K562 (cell line): ENCODE measurements around the gene TESMIN. TPM values are rescaled to one million over a fixed set of nuclear protein-coding genes. Genes with fewer than 3 reads are reported as not detected.

Source experiments
- ATAC-seq: fragments of 200-7000 bp; cut with Tn5 transposase; 3 replicates; pipeline ENCODE4 v1.9.1; 2020; ENCODE audit warnings: moderate library complexity
- BruUV-seq: library from RNA; stranded (reverse); fragments of 400-500 nt; replicated peaks from 2 replicates; lab custom pipeline; 2021; lab: Mats Ljungman, UMichigan
- CTCF ChIA-PET: fragments of 300-600 bp; formaldehyde crosslinking; extraction: SDS; loops from one replicate; lab custom pipeline; 2021; ENCODE audit warnings: low intra/inter-chr PET ratio; lab: Yijun Ruan, JAX
- POLR2A ChIA-PET: fragments of 300-600, 350-650 bp; sonication (Branson Sonifier 250); formaldehyde crosslinking; extraction: SDS; loops from one replicate; lab custom pipeline; 2021; ENCODE audit warnings: antibody characterized with exemption, inconsistent platforms; lab: Yijun Ruan, JAX
- DNase-seq, 4 experiments: peaks; one replicate each; pipeline versions ENCODE4 v3.0.0 to v3.0.0-alpha.2; 2011 to 2018; ENCODE audit warnings: low spot score in 3 of 4, mixed read lengths in 3 of 4; ENCODE audit errors: extremely low read depth in 1 of 4
- FAIRE-seq: peaks from 2 replicates; lab custom pipeline; 2011; peaks lifted over from hg19 to GRCh38; lab: Jason Lieb, UNC
- H2AFZ ChIP-seq: 2 replicates; pipeline ENCODE4 v1.6.0; 2011; ENCODE audit warnings: low read depth, low read length, control low read depth, inconsistent platforms
- H3K27ac ChIP-seq: fragments of 200-600 bp; 3 replicates; pipeline ENCODE4 v1.8.0; 2011; ENCODE audit warnings: low read depth, mild to moderate bottlenecking, control low read depth, inconsistent platforms, low read length, moderate library complexity, mixed read lengths; ENCODE audit errors: extremely low read depth
- H3K27me3 ChIP-seq, 2 experiments: fragments of 300-600 bp in 1 of 2; 2 replicates in 1 of 2; 3 replicates in 1 of 2; pipeline versions ENCODE4 v1.6.0 to v1.8.0; 2011; ENCODE audit warnings: inconsistent platforms in 2 of 2, low read length in 2 of 2, mild to moderate bottlenecking in 1 of 2, mixed read lengths in 1 of 2, moderate library complexity in 1 of 2; ENCODE audit not compliant: control insufficient read depth in 2 of 2, insufficient read depth in 2 of 2
- H3K36me3 ChIP-seq: fragments of 300-600 bp; 3 replicates; pipeline ENCODE4 v1.8.0; 2011; ENCODE audit warnings: mild to moderate bottlenecking, low read length, inconsistent platforms; ENCODE audit not compliant: control insufficient read depth, insufficient read depth
- H3K4me1 ChIP-seq, 2 experiments: fragments of 200-600 bp in 1 of 2; replicated peaks in 1 of 2; 2 replicates in 1 of 2; 3 replicates in 1 of 2; pipeline versions ENCODE4 v1.5.1 to v1.8.0; 2011; ENCODE audit warnings: inconsistent platforms in 2 of 2, low read length in 2 of 2, mild to moderate bottlenecking in 1 of 2, mixed read lengths in 1 of 2, moderate library complexity in 1 of 2; ENCODE audit not compliant: control insufficient read depth in 2 of 2, insufficient read depth in 2 of 2
- H3K4me2 ChIP-seq: 2 replicates; pipeline ENCODE4 v1.6.1; 2011; ENCODE audit warnings: low read length, control low read depth, inconsistent platforms, mixed read lengths; ENCODE audit not compliant: insufficient read depth
- H3K4me3 ChIP-seq: fragments of 200-600 bp; sonication (generic), shearing (Covaris generic); 2 replicates; pipeline ENCODE4 v1.5.1; 2016; ENCODE audit warnings: control low read depth, inconsistent platforms
- H3K79me2 ChIP-seq: fragments of 200-600 bp; 3 replicates; pipeline ENCODE4 v1.8.0; 2011; ENCODE audit warnings: low read length, inconsistent platforms; ENCODE audit not compliant: control insufficient read depth, insufficient read depth
- H3K9ac ChIP-seq, 2 experiments: 2 replicates each; pipeline versions ENCODE4 v1.6.0 to v1.6.1; 2011; ENCODE audit warnings: low read depth in 2 of 2, low read length in 2 of 2, control low read depth in 1 of 2, inconsistent platforms in 1 of 2, mild to moderate bottlenecking in 1 of 2, mixed read lengths in 1 of 2; ENCODE audit not compliant: insufficient read depth in 1 of 2
- H3K9me1 ChIP-seq: one replicate; pipeline ENCODE4 v1.6.0; 2011; ENCODE audit warnings: inconsistent platforms, mild to moderate bottlenecking, low read length, moderate library complexity; ENCODE audit not compliant: control insufficient read depth, insufficient read depth
- H3K9me3 ChIP-seq: replicated peaks from 2 replicates; pipeline ENCODE4 v1.5.1; 2011; ENCODE audit warnings: low read depth, low read length, inconsistent platforms; ENCODE audit not compliant: control insufficient read depth, insufficient read depth
- H4K20me1 ChIP-seq: replicated peaks from 2 replicates; pipeline ENCODE4 v1.6.1; 2011; ENCODE audit warnings: low read length, inconsistent platforms, mixed read lengths; ENCODE audit not compliant: control insufficient read depth, insufficient read depth
- E2F3 ChIP-seq: fragments of 250-450 bp; sonication (Bioruptor Pico); IDR thresholded peaks from 2 replicates; pipeline ENCODE4 v1.4.0; 2020; ENCODE audit warnings: mild to moderate bottlenecking
- NFRKB ChIP-seq: fragments of 450-650 bp; IDR thresholded peaks from 2 replicates; pipeline ENCODE4 v1.6.1; 2016; ENCODE audit warnings: low read depth
- SPI1 ChIP-seq: IDR thresholded peaks from 2 replicates; pipeline ENCODE4 v1.6.1; 2011; ENCODE audit warnings: low read depth, low read length, control low read depth, borderline replicate concordance
- ZNF140 ChIP-seq: fragments of 250-450 bp; sonication (Bioruptor Pico); IDR thresholded peaks from 2 replicates; pipeline ENCODE4 v1.8.0; 2021; ENCODE audit warnings: moderate library complexity, mild to moderate bottlenecking, inconsistent platforms
- WGBS: fragments of 100-300 bp; shearing (Covaris generic); methylation state at CpG from one replicate; pipeline ENCODE4 v1.1.6; 2016; ENCODE audit warnings: low coverage, mixed read lengths; ENCODE audit not compliant: insufficient coverage; ENCODE audit errors: missing lambda C conversion rate; 5-methylcytosine and 5-hydroxymethylcytosine counted together
- in situ Hi-C: fragments of 300-500 bp; cut with MboI; formaldehyde crosslinking; loops from 4 replicates; pipeline ENCODE4 v1.15.0; 2018; ENCODE audit warnings: inconsistent platforms, mixed read lengths
- intact Hi-C: fragments of 100-400 bp; cut with micrococcal nuclease; formaldehyde crosslinking; loops from 2 replicates; pipeline ENCODE4 v1.14.2; 2022
- polyA plus RNA-seq, 8 experiments: library from polyadenylated mRNA; depleted of rRNA in 4 of 8; stranded (reverse) in 5 of 8; unstranded in 3 of 8; fragments of >200 nt; fragmentation: Nextera tagmentation in 2 of 8; fragmentation: Illumina TruSeq in 1 of 8; extraction: Ambion mirVana in 2 of 8; extraction: Trizol in 1 of 8; gene quantifications; 2 replicates each; pipeline versions ENCODE4 v1.2.1 to v1.2.3, GENCODE V29; 2011 to 2014; ENCODE audit warnings: inconsistent platforms in 1 of 8, missing spikeins in 1 of 8
- total RNA-seq, 7 experiments: library from RNA; depleted of rRNA in 6 of 7; stranded (reverse); fragments of >200 nt in 6 of 7; fragmentation: Illumina TruSeq in 2 of 7; extraction: Trizol in 2 of 7; gene quantifications; 2 replicates each; pipeline versions ENCODE4 v1.2.1 to v1.2.3, GENCODE V29; 2011 to 2021; ENCODE audit warnings: low replicate concordance in 1 of 7
- TF ChIP-seq, protein P1 (sequence below): sonication (generic); formaldehyde crosslinking; IDR thresholded peaks from 2 replicates; pipeline ENCODE4 v1.8.0; 2022; ENCODE audit warnings: mild to moderate bottlenecking, missing genetic modification reagents
- TF ChIP-seq, protein P2 (sequence below): fragments of 250-450 bp; sonication (Bioruptor Pico); IDR thresholded peaks from 2 replicates; pipeline ENCODE4 v1.8.0; 2021; ENCODE audit warnings: moderate library complexity, mild to moderate bottlenecking, inconsistent platforms

TESMIN gene
- total and polyA plus RNA-seq, 9 of the 15 experiments (the other 6 are each of a cell fraction or from before 2014, with no cell fraction given) = 8.9 to 50.5 (median 15.0) TPM

DNA sequence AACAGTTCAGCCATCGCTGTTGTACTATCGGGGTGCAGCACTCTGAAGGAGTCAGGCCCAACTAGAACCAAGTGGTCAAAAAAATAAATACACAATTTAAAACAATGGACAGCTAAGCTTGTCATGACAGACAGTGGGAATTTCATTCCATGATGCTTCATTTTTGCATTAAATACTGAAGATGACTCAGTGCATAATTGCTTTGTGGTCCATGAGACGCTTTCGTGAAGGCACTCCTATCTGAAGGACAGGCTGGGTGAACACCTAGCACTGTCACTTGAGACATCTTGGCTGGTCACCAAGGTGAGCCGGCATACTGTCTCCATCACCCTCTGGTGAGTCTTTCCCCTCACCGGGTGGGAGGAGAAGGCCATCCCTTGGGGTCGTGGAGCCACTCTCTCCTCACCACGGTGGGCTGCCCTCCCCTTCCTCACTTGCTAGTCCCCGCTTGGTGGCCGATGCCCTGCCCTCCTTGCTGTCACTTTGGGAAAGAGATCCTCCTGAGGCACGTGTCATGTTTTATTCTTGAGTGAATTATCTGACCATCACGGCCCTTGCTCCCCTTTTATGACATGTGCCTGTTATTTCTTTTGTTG lies 4.9 kb upstream of the TESMIN start:
- 71% methylated on average over 11 of the region's 12 CpGs for WGBS
- FAIRE-seq (no peak), ATAC-seq (no peak), DNase-seq (no peak)
- Histone ChIP-seq H3K4me1 (peaks cover 0 to 17% of the 10 kb centered on the region in 2 experiments; a peak in 2 of 5 replicates), H3K9me1 (no peaks in the 10 kb centered on the region), H3K9ac (no peak overlapping the region; a peak in 1 of 4 replicates), H2AFZ (no peak overlapping the region), H3K79me2 (no peaks in the 10 kb centered on the region), H3K9me3 (no peaks in the 10 kb centered on the region), H3K27ac (no peak overlapping the region), H3K4me2 (no peak overlapping the region), H3K27me3 (no peaks in the 10 kb centered on the region), H3K36me3 (peaks cover 21% of the 10 kb centered on the region; the same call in 2 of the 3 replicates), H4K20me1 (no peaks in the 10 kb centered on the region), H3K4me3 (no peak overlapping the region)
- no TSS peak for BruUV-seq
- ChIA-PET CTCF (no interaction called here), POLR2A (interaction anchor here (0.7 kb wide), 1 partner anchor 39 kb away, joined by 3 read pairs; no protein-coding TSS in a partner anchor)
- TF ChIP-seq ZNF140 (CRISPR knock-in tag) (no peak), E2F3 (CRISPR knock-in tag) (no peak), SPI1 (no peak), NFRKB (no peak)
- TF ChIP-seq, protein P1, sequence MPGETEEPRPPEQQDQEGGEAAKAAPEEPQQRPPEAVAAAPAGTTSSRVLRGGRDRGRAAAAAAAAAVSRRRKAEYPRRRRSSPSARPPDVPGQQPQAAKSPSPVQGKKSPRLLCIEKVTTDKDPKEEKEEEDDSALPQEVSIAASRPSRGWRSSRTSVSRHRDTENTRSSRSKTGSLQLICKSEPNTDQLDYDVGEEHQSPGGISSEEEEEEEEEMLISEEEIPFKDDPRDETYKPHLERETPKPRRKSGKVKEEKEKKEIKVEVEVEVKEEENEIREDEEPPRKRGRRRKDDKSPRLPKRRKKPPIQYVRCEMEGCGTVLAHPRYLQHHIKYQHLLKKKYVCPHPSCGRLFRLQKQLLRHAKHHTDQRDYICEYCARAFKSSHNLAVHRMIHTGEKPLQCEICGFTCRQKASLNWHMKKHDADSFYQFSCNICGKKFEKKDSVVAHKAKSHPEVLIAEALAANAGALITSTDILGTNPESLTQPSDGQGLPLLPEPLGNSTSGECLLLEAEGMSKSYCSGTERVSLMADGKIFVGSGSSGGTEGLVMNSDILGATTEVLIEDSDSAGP (CRISPR knock-in tag) = no peak
- TF ChIP-seq, protein P2, sequence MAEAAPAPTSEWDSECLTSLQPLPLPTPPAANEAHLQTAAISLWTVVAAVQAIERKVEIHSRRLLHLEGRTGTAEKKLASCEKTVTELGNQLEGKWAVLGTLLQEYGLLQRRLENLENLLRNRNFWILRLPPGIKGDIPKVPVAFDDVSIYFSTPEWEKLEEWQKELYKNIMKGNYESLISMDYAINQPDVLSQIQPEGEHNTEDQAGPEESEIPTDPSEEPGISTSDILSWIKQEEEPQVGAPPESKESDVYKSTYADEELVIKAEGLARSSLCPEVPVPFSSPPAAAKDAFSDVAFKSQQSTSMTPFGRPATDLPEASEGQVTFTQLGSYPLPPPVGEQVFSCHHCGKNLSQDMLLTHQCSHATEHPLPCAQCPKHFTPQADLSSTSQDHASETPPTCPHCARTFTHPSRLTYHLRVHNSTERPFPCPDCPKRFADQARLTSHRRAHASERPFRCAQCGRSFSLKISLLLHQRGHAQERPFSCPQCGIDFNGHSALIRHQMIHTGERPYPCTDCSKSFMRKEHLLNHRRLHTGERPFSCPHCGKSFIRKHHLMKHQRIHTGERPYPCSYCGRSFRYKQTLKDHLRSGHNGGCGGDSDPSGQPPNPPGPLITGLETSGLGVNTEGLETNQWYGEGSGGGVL (CRISPR knock-in tag) = no peak
- in situ Hi-C loops = no loop called here
- intact Hi-C loops = no loop called here
